GM23338 (cell line): Measurements from ENCODE around the gene RAB4A.

Source experiments
- EZH2 ChIP-seq: fragments of 200-600 bp; sonication (generic); IDR thresholded peaks from one replicate; pipeline ENCODE4 v1.8.0; 2017; ENCODE audit warnings: antibody characterized with exemption, mild to moderate bottlenecking, low read depth; ENCODE audit not compliant: unreplicated experiment
- ZNF114 ChIP-seq: fragments of 250-450 bp; sonication (Bioruptor Pico); IDR thresholded peaks from 2 replicates; pipeline ENCODE4 v1.5.0; 2020; ENCODE audit warnings: mild to moderate bottlenecking, moderate library complexity
- TF ChIP-seq, protein P1 (sequence below), 2 experiments: fragments of 200-600 bp in 1 of 2; sonication (generic) in 1 of 2; conservative IDR thresholded peaks; 2 replicates each; pipeline versions ENCODE4 v1.5.1 to v1.6.1; 2016 to 2017; ENCODE audit warnings: antibody characterized with exemption in 2 of 2, low read depth in 2 of 2, mild to moderate bottlenecking in 2 of 2, moderate library complexity in 1 of 2

DNA sequence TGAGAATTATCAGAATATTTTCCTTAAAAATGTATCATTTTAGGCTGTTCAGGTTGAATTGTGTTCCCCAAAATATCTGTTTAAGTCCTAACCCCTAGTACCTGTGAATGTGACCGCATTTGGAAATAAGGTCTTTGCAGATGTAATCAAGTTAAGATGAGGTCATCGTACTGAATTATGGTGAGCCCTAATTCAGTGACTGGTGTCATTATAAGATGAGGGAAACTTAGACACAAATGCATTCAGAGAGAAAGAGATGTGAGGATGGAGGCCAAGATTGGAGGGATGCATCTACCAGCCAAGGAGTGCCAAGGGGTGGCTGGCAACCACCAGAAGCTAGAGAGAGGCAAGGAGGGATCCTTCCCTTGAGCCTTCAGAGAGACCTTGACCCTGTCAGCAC lies 4.1 kb downstream of the RAB4A start:
- TF ChIP-seq ZNF114 (CRISPR knock-in tag) (no peak), EZH2 (no peak)
- TF ChIP-seq, protein P1, sequence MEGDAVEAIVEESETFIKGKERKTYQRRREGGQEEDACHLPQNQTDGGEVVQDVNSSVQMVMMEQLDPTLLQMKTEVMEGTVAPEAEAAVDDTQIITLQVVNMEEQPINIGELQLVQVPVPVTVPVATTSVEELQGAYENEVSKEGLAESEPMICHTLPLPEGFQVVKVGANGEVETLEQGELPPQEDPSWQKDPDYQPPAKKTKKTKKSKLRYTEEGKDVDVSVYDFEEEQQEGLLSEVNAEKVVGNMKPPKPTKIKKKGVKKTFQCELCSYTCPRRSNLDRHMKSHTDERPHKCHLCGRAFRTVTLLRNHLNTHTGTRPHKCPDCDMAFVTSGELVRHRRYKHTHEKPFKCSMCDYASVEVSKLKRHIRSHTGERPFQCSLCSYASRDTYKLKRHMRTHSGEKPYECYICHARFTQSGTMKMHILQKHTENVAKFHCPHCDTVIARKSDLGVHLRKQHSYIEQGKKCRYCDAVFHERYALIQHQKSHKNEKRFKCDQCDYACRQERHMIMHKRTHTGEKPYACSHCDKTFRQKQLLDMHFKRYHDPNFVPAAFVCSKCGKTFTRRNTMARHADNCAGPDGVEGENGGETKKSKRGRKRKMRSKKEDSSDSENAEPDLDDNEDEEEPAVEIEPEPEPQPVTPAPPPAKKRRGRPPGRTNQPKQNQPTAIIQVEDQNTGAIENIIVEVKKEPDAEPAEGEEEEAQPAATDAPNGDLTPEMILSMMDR (conservative IDR thresholded peaks at IDR 0.05; ENCODE audit: low read depth in 2 of 2), result no peak
